Loucy (cell line): ENCODE data around the gene GALNT10.

Source experiments
- CTCF ChIP-seq: fragments of 200-600 bp; sonication (generic); conservative IDR thresholded peaks from 2 replicates; pipeline ENCODE4 v1.5.1; 2014; ENCODE audit warnings: mild to moderate bottlenecking, antibody characterized with exemption, low read length
- EZH2phosphoT487 ChIP-seq: fragments of 200-600 bp; IDR thresholded peaks from 2 replicates; pipeline ENCODE4 v1.6.1; 2018; ENCODE audit warnings: antibody characterized with exemption, mild to moderate bottlenecking, moderate library complexity, borderline replicate concordance

GRCh38 chr5:154373729-154374179 lies 183.2 kb downstream of the GALNT10 start:
- TF ChIP-seq CTCF (no peak), EZH2phosphoT487 (no peak)
